ENCODE measurements around the gene AFAP1. TPM values are rescaled to one million over a fixed set of nuclear protein-coding genes. Genes with fewer than 3 reads are reported as not detected.

Gene AFAP1
- total RNA-seq, 1 donor from 2014 or later, result 67.9 TPM

- Histone ChIP-seq H2AFZ (ENCODE audit: low read depth, low read length) (no peak overlapping the region), H3K4me2 (ENCODE audit: low read length) (no peak overlapping the region), H3K27me3 (ENCODE audit: insufficient read depth, low read length) (no peaks in the 10 kb centered on the region), H4K20me1 (ENCODE audit: insufficient read depth, low read length) (peaks cover 27% of the 10 kb centered on the region), H3K27ac (ENCODE audit: low read depth, low read length) (peak overlapping the region; percentile 32), H3K9me3 (ENCODE audit: insufficient read depth, low read depth, low read length) (no peaks in the 10 kb centered on the region), H3K79me2 (ENCODE audit: insufficient read depth, low read length) (peaks cover 99% of the 10 kb centered on the region), H3K36me3 (ENCODE audit: insufficient read depth, low read length) (peaks cover 27% of the 10 kb centered on the region), H3K9ac (ENCODE audit: low read length) (no peak overlapping the region), H3K4me3 (ENCODE audit: insufficient read depth, low read depth, low read length) (no peak overlapping the region), H3K4me1 (ENCODE audit: insufficient read depth, low read length) (peaks cover 49% of the 10 kb centered on the region)
- H3K27me3 Mint-ChIP-seq (ENCODE audit: low read depth, unreplicated experiment), result no peaks in the 10 kb centered on the region
- peaks cover 3% of the 10 kb centered on the region for H3K9me3 Mint-ChIP-seq (ENCODE audit: unreplicated experiment)
- no peak for FAIRE-seq
- H3K27ac Mint-ChIP-seq (ENCODE audit: unreplicated experiment), result peak overlapping the region; percentile 56
- TF ChIP-seq, protein P1, sequence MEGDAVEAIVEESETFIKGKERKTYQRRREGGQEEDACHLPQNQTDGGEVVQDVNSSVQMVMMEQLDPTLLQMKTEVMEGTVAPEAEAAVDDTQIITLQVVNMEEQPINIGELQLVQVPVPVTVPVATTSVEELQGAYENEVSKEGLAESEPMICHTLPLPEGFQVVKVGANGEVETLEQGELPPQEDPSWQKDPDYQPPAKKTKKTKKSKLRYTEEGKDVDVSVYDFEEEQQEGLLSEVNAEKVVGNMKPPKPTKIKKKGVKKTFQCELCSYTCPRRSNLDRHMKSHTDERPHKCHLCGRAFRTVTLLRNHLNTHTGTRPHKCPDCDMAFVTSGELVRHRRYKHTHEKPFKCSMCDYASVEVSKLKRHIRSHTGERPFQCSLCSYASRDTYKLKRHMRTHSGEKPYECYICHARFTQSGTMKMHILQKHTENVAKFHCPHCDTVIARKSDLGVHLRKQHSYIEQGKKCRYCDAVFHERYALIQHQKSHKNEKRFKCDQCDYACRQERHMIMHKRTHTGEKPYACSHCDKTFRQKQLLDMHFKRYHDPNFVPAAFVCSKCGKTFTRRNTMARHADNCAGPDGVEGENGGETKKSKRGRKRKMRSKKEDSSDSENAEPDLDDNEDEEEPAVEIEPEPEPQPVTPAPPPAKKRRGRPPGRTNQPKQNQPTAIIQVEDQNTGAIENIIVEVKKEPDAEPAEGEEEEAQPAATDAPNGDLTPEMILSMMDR (IDR thresholded peaks at IDR 0.05; ENCODE audit: insufficient read depth, low read depth, low read length), result no peak
- H3K4me3 Mint-ChIP-seq (ENCODE audit: unreplicated experiment), result no peak overlapping the region
- H3K36me3 Mint-ChIP-seq (ENCODE audit: low read depth, unreplicated experiment), result peaks cover 23% of the 10 kb centered on the region
- no peak for DNase-seq (ENCODE audit: low read depth)
- peaks cover 61% of the 10 kb centered on the region for H3K4me1 Mint-ChIP-seq (ENCODE audit: low read depth, unreplicated experiment)
Measured at GRCh38 chr4:7873881-7874280, 65.8 kb downstream of the AFAP1 start.

DNA sequence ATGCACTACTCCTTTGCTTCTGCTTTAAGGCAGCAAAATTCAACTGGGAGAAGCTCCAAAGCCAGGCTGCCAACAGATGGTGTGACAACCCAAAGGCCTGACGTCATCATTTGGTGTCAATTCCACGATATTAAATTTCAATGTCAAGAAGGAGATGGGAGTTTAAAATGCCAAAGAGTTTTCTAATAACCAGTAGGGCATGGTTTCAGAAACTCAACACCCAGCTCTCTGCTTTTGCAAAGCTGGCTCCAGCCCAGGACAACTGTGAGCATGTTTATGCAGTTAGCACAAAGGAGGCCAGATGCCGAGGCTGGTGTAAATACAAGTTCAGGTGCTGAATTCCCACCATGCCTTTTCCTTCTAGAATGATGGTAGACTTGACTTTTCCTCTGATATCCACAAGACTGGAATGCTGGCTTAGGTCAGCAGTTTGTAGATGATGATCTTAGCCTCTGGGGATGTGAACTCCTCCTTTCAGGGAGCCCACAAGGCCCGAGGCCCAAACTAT is 67.3 kb downstream of the AFAP1 start:
- peaks cover 53% of the 10 kb centered on the region for H3K4me1 Mint-ChIP-seq (ENCODE audit: low read depth, unreplicated experiment)
- Histone ChIP-seq H3K9me3 (ENCODE audit: insufficient read depth, low read depth, low read length) (no peaks in the 10 kb centered on the region), H3K36me3 (ENCODE audit: insufficient read depth, low read length) (peaks cover 40% of the 10 kb centered on the region), H3K4me1 (ENCODE audit: insufficient read depth, low read length) (peaks cover 51% of the 10 kb centered on the region), H2AFZ (ENCODE audit: low read depth, low read length) (no peak overlapping the region), H3K9ac (ENCODE audit: low read length) (peak overlapping the region; percentile 57), H3K4me3 (ENCODE audit: insufficient read depth, low read depth, low read length) (no peak overlapping the region), H3K27ac (ENCODE audit: low read depth, low read length) (peak overlapping the region; percentile 71), H3K79me2 (ENCODE audit: insufficient read depth, low read length) (peaks cover 97% of the 10 kb centered on the region), H4K20me1 (ENCODE audit: insufficient read depth, low read length) (peaks cover 16% of the 10 kb centered on the region), H3K27me3 (ENCODE audit: insufficient read depth, low read length) (no peaks in the 10 kb centered on the region), H3K4me2 (ENCODE audit: low read length) (peak overlapping the region; percentile 52)
- peak; percentile 96 for DNase-seq (ENCODE audit: low read depth)
- TF ChIP-seq EZH2 (IDR thresholded peaks at IDR 0.05; ENCODE audit: insufficient read depth, low read length), result no peak
- TF ChIP-seq, protein P1 (IDR thresholded peaks at IDR 0.05; ENCODE audit: insufficient read depth, low read depth, low read length), result no peak
- H3K27ac Mint-ChIP-seq (ENCODE audit: unreplicated experiment), result peak overlapping the region; percentile 67
- peak; percentile 91 for FAIRE-seq
- H3K4me3 Mint-ChIP-seq (ENCODE audit: unreplicated experiment), result peak overlapping the region; percentile 25
- peaks cover 3% of the 10 kb centered on the region for H3K9me3 Mint-ChIP-seq (ENCODE audit: unreplicated experiment)
- H3K27me3 Mint-ChIP-seq (ENCODE audit: low read depth, unreplicated experiment), result no peaks in the 10 kb centered on the region
- H3K36me3 Mint-ChIP-seq (ENCODE audit: low read depth, unreplicated experiment), result peaks cover 31% of the 10 kb centered on the region

- Histone ChIP-seq H4K20me1 (ENCODE audit: insufficient read depth, low read length) (peaks cover 11% of the 10 kb centered on the region), H3K4me2 (ENCODE audit: low read length) (peak overlapping the region; percentile 52), H3K4me3 (ENCODE audit: insufficient read depth, low read depth, low read length) (no peak overlapping the region), H2AFZ (ENCODE audit: low read depth, low read length) (no peak overlapping the region), H3K27ac (ENCODE audit: low read depth, low read length) (peak overlapping the region; percentile 71), H3K9ac (ENCODE audit: low read length) (peak overlapping the region; percentile 57), H3K9me3 (ENCODE audit: insufficient read depth, low read depth, low read length) (no peaks in the 10 kb centered on the region), H3K36me3 (ENCODE audit: insufficient read depth, low read length) (peaks cover 41% of the 10 kb centered on the region), H3K27me3 (ENCODE audit: insufficient read depth, low read length) (no peaks in the 10 kb centered on the region), H3K79me2 (ENCODE audit: insufficient read depth, low read length) (peaks cover 95% of the 10 kb centered on the region), H3K4me1 (ENCODE audit: insufficient read depth, low read length) (peaks cover 44% of the 10 kb centered on the region)
- no peak for TF ChIP-seq EZH2 (IDR thresholded peaks at IDR 0.05; ENCODE audit: insufficient read depth, low read length)
- H3K36me3 Mint-ChIP-seq (ENCODE audit: low read depth, unreplicated experiment), result peaks cover 35% of the 10 kb centered on the region
- H3K4me1 Mint-ChIP-seq (ENCODE audit: low read depth, unreplicated experiment), result peaks cover 48% of the 10 kb centered on the region
- peaks cover 3% of the 10 kb centered on the region for H3K9me3 Mint-ChIP-seq (ENCODE audit: unreplicated experiment)
- FAIRE-seq (no peak), DNase-seq (ENCODE audit: low read depth) (no peak)
- H3K27ac Mint-ChIP-seq (ENCODE audit: unreplicated experiment), result peak overlapping the region; percentile 62
- H3K27me3 Mint-ChIP-seq (ENCODE audit: low read depth, unreplicated experiment), result no peaks in the 10 kb centered on the region
- H3K4me3 Mint-ChIP-seq (ENCODE audit: unreplicated experiment), result no peak overlapping the region
Measured at GRCh38 chr4:7871356-7871755, 68.3 kb downstream of the AFAP1 start.

Data from astrocyte (in vitro differentiated cells and primary cell).